T47D (cell line): ENCODE data around the gene USF2.
"Not testable (repeated sequence)": the region's sequence is repeated elsewhere in the genome, so short reads cannot be mapped to it uniquely, and the experiment has no call there.

Source experiments
- DNase-seq, 2 experiments: peaks; one replicate each; pipeline versions ENCODE4 v3.0.0 to v3.0.0-alpha.2; 2011 to 2012; ENCODE audit warnings: low read depth in 1 of 2, low spot score in 1 of 2
- JUND ChIP-seq: IDR thresholded peaks from 2 replicates; pipeline ENCODE4 v1.6.1; 2012; ENCODE audit warnings: low read depth
- in situ Hi-C: cut with HindIII; loops from 2 replicates; pipeline ENCODE4 v1.10.0; 2016; ENCODE audit warnings: low sequenced_read_pairs, low pct_unique_long_range_greater_than_20kb

Gene USF2

GRCh38 chr19:35268536-35269437, at the start of gene USF2:
Gene USF2 (plus strand): TSS chr19:35268962. CDS start chr19:35269102, 140 bp downstream.
- in situ Hi-C loops: no loop called here
- peak in 1 of 2 experiments; percentile 75 for DNase-seq
- no peak for TF ChIP-seq JUND

- in situ Hi-C loops: no loop called here
- no peak for DNase-seq
- TF ChIP-seq JUND: no peak
Observed at GRCh38 chr19:35219008-35219407, 49.8 kb upstream of the USF2 start.

- in situ Hi-C loops: no loop called here
- no peak for TF ChIP-seq JUND
- no peak for DNase-seq
Observed at GRCh38 chr19:35220315-35220921, 48.3 kb upstream of the USF2 start.

- in situ Hi-C loops, DNase-seq: not testable (repeated sequence)
Observed at GRCh38 chr19:35220973-35221590, 47.7 kb upstream of the USF2 start.

- no peak for DNase-seq
- in situ Hi-C loops: no loop called here
- TF ChIP-seq JUND: no peak
Observed at GRCh38 chr19:35222373-35223015, 46.3 kb upstream of the USF2 start.

GRCh38 chr19:35223084-35223790, 45.5 kb upstream of the USF2 start:
- DNase-seq: no peak
- in situ Hi-C loops: no loop called here
- TF ChIP-seq JUND: no peak

- in situ Hi-C loops: no loop called here
- TF ChIP-seq JUND: no peak
Observed at GRCh38 chr19:35223862-35224505, 44.8 kb upstream of the USF2 start.

GRCh38 chr19:35224681-35225571, 43.8 kb upstream of the USF2 start:
- in situ Hi-C loops: no loop called here
- DNase-seq: no peak
- no peak for TF ChIP-seq JUND

More at GRCh38 chr19:35223862-35224505, 44.8 kb upstream of the USF2 start:
- no peak for DNase-seq

- in situ Hi-C loops: no loop called here
- DNase-seq: no peak
Observed at GRCh38 chr19:35225951-35226350, 42.8 kb upstream of the USF2 start.

GRCh38 chr19:35226748-35227147, 42.0 kb upstream of the USF2 start:
- in situ Hi-C loops: no loop called here
- DNase-seq: no peak
- TF ChIP-seq JUND: no peak

More at GRCh38 chr19:35225951-35226350, 42.8 kb upstream of the USF2 start:
- no peak for TF ChIP-seq JUND
